ENCODE measurements around the gene ATP1B2.

DNA sequence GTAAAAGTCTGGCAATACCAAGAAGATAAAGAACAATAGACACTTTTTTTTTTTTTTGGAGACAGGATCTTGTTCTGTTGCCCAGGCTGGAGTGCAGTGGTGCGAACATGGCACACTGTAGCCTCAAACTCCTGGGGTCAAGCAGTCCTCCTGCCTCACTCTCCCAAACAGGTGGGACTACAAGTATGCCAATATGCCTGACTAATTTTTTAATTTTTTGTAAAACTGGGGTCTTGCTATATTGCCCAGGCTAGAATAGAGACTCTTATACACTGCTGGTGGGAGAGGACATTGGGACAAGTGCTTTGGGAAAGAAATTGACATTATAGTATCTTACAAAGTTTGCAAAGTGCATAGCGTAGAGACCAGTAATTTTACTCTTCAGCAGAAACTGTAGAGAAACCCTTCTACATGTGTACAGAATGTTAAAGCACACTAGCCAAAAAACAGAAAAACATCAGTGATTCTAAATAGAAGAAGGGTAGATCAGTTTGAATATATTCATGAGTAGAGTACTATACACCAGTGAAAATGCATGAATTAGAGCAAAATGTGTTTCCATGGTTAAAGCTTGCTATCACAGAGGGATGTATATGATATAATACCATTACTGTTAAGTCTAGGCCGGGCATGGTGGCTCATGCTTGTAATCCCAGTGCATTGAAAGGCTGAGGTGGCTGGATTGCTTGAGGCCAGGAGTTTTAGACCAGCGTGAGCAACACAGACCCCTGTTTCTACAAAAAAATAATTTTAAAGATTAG, 47.3 kb downstream of the ATP1B2 start:
- TF ChIP-seq CHD4 (IDR thresholded peaks at IDR 0.05; ENCODE audit: borderline replicate concordance) (no peak), CTCF (IDR thresholded peaks at IDR 0.05) (no peak), POLR2A (IDR thresholded peaks at IDR 0.05; ENCODE audit: low read length) (no peak), RAD21 (conservative IDR thresholded peaks at IDR 0.05 in 1 of 2, IDR thresholded peaks at IDR 0.05 in 1 of 2) (no peak), ESRRA (IDR thresholded peaks at IDR 0.05; ENCODE audit: borderline replicate concordance, low read length) (no peak), EP300 (IDR thresholded peaks at IDR 0.05) (no peak)

Measured in A549 (cell line).